HCT116 (cell line): Measurements from ENCODE around the gene SLC43A3.

ENCODE experiments used
- EZH2 ChIP-seq: fragments of 200-600 bp; sonication (generic); IDR thresholded peaks from 2 replicates; pipeline ENCODE4 v1.6.1; 2017; ENCODE audit warnings: antibody characterized with exemption, mixed run types
- EZH2phosphoT487 ChIP-seq: fragments of 200-600 bp; IDR thresholded peaks from 2 replicates; pipeline ENCODE4 v1.6.1; 2018; ENCODE audit warnings: antibody characterized with exemption, borderline replicate concordance
- POLR2A ChIP-seq: IDR thresholded peaks from 2 replicates; pipeline ENCODE4 v1.7.0; 2011; ENCODE audit warnings: borderline replicate concordance; ENCODE audit not compliant: insufficient read depth, insufficient read length; ENCODE audit errors: extremely low read depth
- POLR2AphosphoS5 ChIP-seq: IDR thresholded peaks from 2 replicates; pipeline ENCODE4 v1.6.1; 2011; ENCODE audit warnings: mild to moderate bottlenecking, low read depth, low read length, moderate library complexity
- SIN3A ChIP-seq: IDR thresholded peaks from 2 replicates; pipeline ENCODE4 v1.6.1; 2012; ENCODE audit warnings: low read depth
- SP1 ChIP-seq: IDR thresholded peaks from 2 replicates; pipeline ENCODE4 v1.6.1; 2012; ENCODE audit warnings: low read depth
- YY1 ChIP-seq: IDR thresholded peaks from 2 replicates; pipeline ENCODE4 v1.6.1; 2011; ENCODE audit warnings: low read length, low read depth, moderate library complexity, mild to moderate bottlenecking; ENCODE audit not compliant: insufficient replicate concordance; ENCODE audit errors: extremely low read depth
- ZBTB33 ChIP-seq: IDR thresholded peaks from 2 replicates; pipeline ENCODE4 v1.6.1; 2011; ENCODE audit warnings: mild to moderate bottlenecking, low read length, moderate library complexity; ENCODE audit not compliant: insufficient replicate concordance; ENCODE audit errors: extremely low read depth
- ZFX ChIP-seq: fragments of 450-650 bp; IDR thresholded peaks from 2 replicates; pipeline ENCODE4 v1.6.1; 2017
- TF ChIP-seq, protein P1 (sequence below), 3 experiments: fragments of 200-600 bp in 1 of 3; sonication (generic) in 1 of 3; IDR thresholded peaks in 2 of 3; conservative IDR thresholded peaks in 1 of 3; 2 replicates each; pipeline ENCODE4 v1.5.1; 2012 to 2017; ENCODE audit warnings: low read depth in 2 of 3, low read length in 2 of 3, antibody characterized with exemption in 1 of 3, borderline replicate concordance in 1 of 3, control low read depth in 1 of 3, mild to moderate bottlenecking in 1 of 3, mixed read lengths in 1 of 3, mixed run types in 1 of 3, moderate library complexity in 1 of 3; ENCODE audit not compliant: insufficient read depth in 1 of 3
- TF ChIP-seq, protein P2 (sequence below): IDR thresholded peaks from 2 replicates; pipeline ENCODE4 v1.6.1; 2012; ENCODE audit warnings: low read depth

GRCh38 chr11:57380975-57381374 lies 45.9 kb downstream of the SLC43A3 start, which contains the start of gene PRG3:
- TF ChIP-seq, protein P1, sequence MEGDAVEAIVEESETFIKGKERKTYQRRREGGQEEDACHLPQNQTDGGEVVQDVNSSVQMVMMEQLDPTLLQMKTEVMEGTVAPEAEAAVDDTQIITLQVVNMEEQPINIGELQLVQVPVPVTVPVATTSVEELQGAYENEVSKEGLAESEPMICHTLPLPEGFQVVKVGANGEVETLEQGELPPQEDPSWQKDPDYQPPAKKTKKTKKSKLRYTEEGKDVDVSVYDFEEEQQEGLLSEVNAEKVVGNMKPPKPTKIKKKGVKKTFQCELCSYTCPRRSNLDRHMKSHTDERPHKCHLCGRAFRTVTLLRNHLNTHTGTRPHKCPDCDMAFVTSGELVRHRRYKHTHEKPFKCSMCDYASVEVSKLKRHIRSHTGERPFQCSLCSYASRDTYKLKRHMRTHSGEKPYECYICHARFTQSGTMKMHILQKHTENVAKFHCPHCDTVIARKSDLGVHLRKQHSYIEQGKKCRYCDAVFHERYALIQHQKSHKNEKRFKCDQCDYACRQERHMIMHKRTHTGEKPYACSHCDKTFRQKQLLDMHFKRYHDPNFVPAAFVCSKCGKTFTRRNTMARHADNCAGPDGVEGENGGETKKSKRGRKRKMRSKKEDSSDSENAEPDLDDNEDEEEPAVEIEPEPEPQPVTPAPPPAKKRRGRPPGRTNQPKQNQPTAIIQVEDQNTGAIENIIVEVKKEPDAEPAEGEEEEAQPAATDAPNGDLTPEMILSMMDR (IDR thresholded peaks at IDR 0.05 in 2 of 3, conservative IDR thresholded peaks at IDR 0.05 in 1 of 3; ENCODE audit: borderline replicate concordance in 1 of 3, insufficient read depth in 1 of 3, low read depth in 2 of 3, low read length in 2 of 3) = no peak
- TF ChIP-seq, protein P2, sequence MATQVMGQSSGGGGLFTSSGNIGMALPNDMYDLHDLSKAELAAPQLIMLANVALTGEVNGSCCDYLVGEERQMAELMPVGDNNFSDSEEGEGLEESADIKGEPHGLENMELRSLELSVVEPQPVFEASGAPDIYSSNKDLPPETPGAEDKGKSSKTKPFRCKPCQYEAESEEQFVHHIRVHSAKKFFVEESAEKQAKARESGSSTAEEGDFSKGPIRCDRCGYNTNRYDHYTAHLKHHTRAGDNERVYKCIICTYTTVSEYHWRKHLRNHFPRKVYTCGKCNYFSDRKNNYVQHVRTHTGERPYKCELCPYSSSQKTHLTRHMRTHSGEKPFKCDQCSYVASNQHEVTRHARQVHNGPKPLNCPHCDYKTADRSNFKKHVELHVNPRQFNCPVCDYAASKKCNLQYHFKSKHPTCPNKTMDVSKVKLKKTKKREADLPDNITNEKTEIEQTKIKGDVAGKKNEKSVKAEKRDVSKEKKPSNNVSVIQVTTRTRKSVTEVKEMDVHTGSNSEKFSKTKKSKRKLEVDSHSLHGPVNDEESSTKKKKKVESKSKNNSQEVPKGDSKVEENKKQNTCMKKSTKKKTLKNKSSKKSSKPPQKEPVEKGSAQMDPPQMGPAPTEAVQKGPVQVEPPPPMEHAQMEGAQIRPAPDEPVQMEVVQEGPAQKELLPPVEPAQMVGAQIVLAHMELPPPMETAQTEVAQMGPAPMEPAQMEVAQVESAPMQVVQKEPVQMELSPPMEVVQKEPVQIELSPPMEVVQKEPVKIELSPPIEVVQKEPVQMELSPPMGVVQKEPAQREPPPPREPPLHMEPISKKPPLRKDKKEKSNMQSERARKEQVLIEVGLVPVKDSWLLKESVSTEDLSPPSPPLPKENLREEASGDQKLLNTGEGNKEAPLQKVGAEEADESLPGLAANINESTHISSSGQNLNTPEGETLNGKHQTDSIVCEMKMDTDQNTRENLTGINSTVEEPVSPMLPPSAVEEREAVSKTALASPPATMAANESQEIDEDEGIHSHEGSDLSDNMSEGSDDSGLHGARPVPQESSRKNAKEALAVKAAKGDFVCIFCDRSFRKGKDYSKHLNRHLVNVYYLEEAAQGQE = no peak
- TF ChIP-seq EZH2 (no peak), POLR2A (no peak), YY1 (no peak), SIN3A (no peak), EZH2phosphoT487 (no peak), SP1 (no peak), POLR2AphosphoS5 (no peak), ZFX (no peak), ZBTB33 (no peak)
